Activated CD4-positive, alpha-beta T cell treated with anti-CD3 and anti-CD28 coated beads, Interleukin-2, amount 50 U/mL, for 4 hours (primary cell): ENCODE data around the gene CACNG4.
"Not testable (repeated sequence)": the region's sequence is repeated elsewhere in the genome, so short reads cannot be mapped to it uniquely, and the experiment has no call there.

Experiments
- DNase-seq, 2 experiments: peaks; one replicate each; pipeline ENCODE4 v3.0.0-alpha.2; 2020

The CACNG4 gene

GRCh38 chr17:66965801-66966262 is 1.3 kb downstream of the CACNG4 start:
- DNase-seq: no peak

GRCh38 chr17:66966298-66966697 is 1.8 kb downstream of the CACNG4 start:
- no peak for DNase-seq

- DNase-seq: no peak
Measured at GRCh38 chr17:66966704-66967418, 2.4 kb downstream of the CACNG4 start.

GRCh38 chr17:66967837-66968543 is 3.5 kb downstream of the CACNG4 start:
- no peak for DNase-seq

- no peak for DNase-seq
Measured at GRCh38 chr17:66968916-66969315, 4.4 kb downstream of the CACNG4 start.

- DNase-seq: no peak
Measured at GRCh38 chr17:66970140-66970539, 5.6 kb downstream of the CACNG4 start.

GRCh38 chr17:66970797-66971196 is 6.3 kb downstream of the CACNG4 start:
- no peak for DNase-seq

- DNase-seq: no peak
Measured at GRCh38 chr17:66971264-66971663, 6.8 kb downstream of the CACNG4 start.

GRCh38 chr17:66971730-66972441 is 7.4 kb downstream of the CACNG4 start:
- no peak for DNase-seq

GRCh38 chr17:66972442-66972830 is 7.9 kb downstream of the CACNG4 start:
- not testable (repeated sequence) for DNase-seq

GRCh38 chr17:66975188-66975587 is 10.7 kb downstream of the CACNG4 start:
- DNase-seq: no peak

GRCh38 chr17:66975614-66976378 is 11.3 kb downstream of the CACNG4 start:
- no peak for DNase-seq

- DNase-seq: no peak
Measured at GRCh38 chr17:66976379-66976663, 11.8 kb downstream of the CACNG4 start.

GRCh38 chr17:66976781-66977201 is 12.3 kb downstream of the CACNG4 start:
- no peak for DNase-seq

- DNase-seq: no peak
Measured at GRCh38 chr17:66978514-66979061, 14.1 kb downstream of the CACNG4 start.

GRCh38 chr17:66980896-66981295 is 16.4 kb downstream of the CACNG4 start:
- DNase-seq: no peak

- DNase-seq: no peak
Measured at GRCh38 chr17:66981983-66982508, 17.5 kb downstream of the CACNG4 start.

- no peak for DNase-seq
Measured at GRCh38 chr17:66983414-66984021, 19.0 kb downstream of the CACNG4 start.

- DNase-seq: no peak
Measured at GRCh38 chr17:66984730-66985129, 20.2 kb downstream of the CACNG4 start.

- DNase-seq: no peak
Measured at GRCh38 chr17:66985338-66986237, 21.1 kb downstream of the CACNG4 start.

GRCh38 chr17:66986659-66987058 is 22.2 kb downstream of the CACNG4 start:
- no peak for DNase-seq
